ENCODE results near the gene MRPL52. TPM values are rescaled to one million over a fixed set of nuclear protein-coding genes. Genes with fewer than 3 reads are reported as not detected.
"Not testable (repeated sequence)": the region's sequence is repeated elsewhere in the genome, so short reads cannot be mapped to it uniquely, and the experiment has no call there.

Gene MRPL52
- total RNA-seq, 1 experiment from 2014 or later = 89.5 TPM

GRCh38 chr14:22792158-22792557, 37.5 kb upstream of the MRPL52 start:
- H3K4me3 ChIP-seq (ENCODE audit: low read depth in 2 of 2, low read length in 2 of 2) = no peak overlapping the region
- TF ChIP-seq SIN3A (IDR thresholded peaks at IDR 0.05; ENCODE audit: borderline replicate concordance, insufficient read depth, low read depth, low read length) (no peak), TCF7L2 (IDR thresholded peaks at IDR 0.05; ENCODE audit: low read depth, low read length) (no peak), REST (IDR thresholded peaks at IDR 0.05; ENCODE audit: insufficient read depth in 1 of 2, low read depth in 2 of 2, low read length in 1 of 2) (no peak), POLR2AphosphoS5 (IDR thresholded peaks at IDR 0.05; ENCODE audit: low read depth, low read length) (no peak)
- TF ChIP-seq, protein P1, sequence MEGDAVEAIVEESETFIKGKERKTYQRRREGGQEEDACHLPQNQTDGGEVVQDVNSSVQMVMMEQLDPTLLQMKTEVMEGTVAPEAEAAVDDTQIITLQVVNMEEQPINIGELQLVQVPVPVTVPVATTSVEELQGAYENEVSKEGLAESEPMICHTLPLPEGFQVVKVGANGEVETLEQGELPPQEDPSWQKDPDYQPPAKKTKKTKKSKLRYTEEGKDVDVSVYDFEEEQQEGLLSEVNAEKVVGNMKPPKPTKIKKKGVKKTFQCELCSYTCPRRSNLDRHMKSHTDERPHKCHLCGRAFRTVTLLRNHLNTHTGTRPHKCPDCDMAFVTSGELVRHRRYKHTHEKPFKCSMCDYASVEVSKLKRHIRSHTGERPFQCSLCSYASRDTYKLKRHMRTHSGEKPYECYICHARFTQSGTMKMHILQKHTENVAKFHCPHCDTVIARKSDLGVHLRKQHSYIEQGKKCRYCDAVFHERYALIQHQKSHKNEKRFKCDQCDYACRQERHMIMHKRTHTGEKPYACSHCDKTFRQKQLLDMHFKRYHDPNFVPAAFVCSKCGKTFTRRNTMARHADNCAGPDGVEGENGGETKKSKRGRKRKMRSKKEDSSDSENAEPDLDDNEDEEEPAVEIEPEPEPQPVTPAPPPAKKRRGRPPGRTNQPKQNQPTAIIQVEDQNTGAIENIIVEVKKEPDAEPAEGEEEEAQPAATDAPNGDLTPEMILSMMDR (IDR thresholded peaks at IDR 0.05) = no peak
- POLR2A ChIA-PET = interaction anchor here (0.6 kb wide), 1 partner anchor 99 kb away, joined by 4 read pairs; no protein-coding TSS in a partner anchor
- H3K9me3 ChIP-seq (ENCODE audit: control insufficient read depth, insufficient read depth, low read depth, low read length) = no peaks in the 10 kb centered on the region
- H3K36me3 ChIP-seq (ENCODE audit: control insufficient read depth, insufficient read depth, low read length) = no peaks in the 10 kb centered on the region
- CTCF ChIA-PET = no interaction called here
- no peaks in the 10 kb centered on the region for H3K27me3 ChIP-seq (ENCODE audit: control insufficient read depth, insufficient read depth, low read length)
- in situ Hi-C loops (cut with HindIII; ENCODE audit: low pct_unique_long_range_greater_than_20kb, low sequenced_read_pairs) = no loop called here
- no peak for DNase-seq (ENCODE audit: low read depth, low spot score)
- BruUV-seq (replicated peaks) = no TSS peak
- intact Hi-C loops (cut with micrococcal nuclease; ENCODE audit: unreplicated experiment) = no loop called here
- ATAC-seq = no peak
- no peak overlapping the region for H3K27ac ChIP-seq (ENCODE audit: low read length)
- H3K4me1 ChIP-seq (ENCODE audit: control insufficient read depth, insufficient read depth, low read length) = no peaks in the 10 kb centered on the region

- CTCF ChIA-PET; BruUV-seq (replicated peaks); in situ Hi-C loops (cut with HindIII; ENCODE audit: low pct_unique_long_range_greater_than_20kb, low sequenced_read_pairs); intact Hi-C loops (cut with micrococcal nuclease; ENCODE audit: unreplicated experiment); H3K27me3 ChIP-seq (ENCODE audit: control insufficient read depth, insufficient read depth, low read length); DNase-seq (ENCODE audit: low read depth, low spot score); ATAC-seq; H3K9me3 ChIP-seq (ENCODE audit: control insufficient read depth, insufficient read depth, low read depth, low read length); H3K36me3 ChIP-seq (ENCODE audit: control insufficient read depth, insufficient read depth, low read length); H3K4me1 ChIP-seq (ENCODE audit: control insufficient read depth, insufficient read depth, low read length); H3K4me3 ChIP-seq (ENCODE audit: low read depth in 2 of 2, low read length in 2 of 2); H3K27ac ChIP-seq (ENCODE audit: low read length): not testable (repeated sequence)
- POLR2A ChIA-PET = interaction anchor here (0.6 kb wide), 1 partner anchor 14 kb away, joined by 3 read pairs; no protein-coding TSS in a partner anchor
Observed at GRCh38 chr14:22793550-22793949, 36.1 kb upstream of the MRPL52 start.

- TF ChIP-seq POLR2AphosphoS5 (IDR thresholded peaks at IDR 0.05; ENCODE audit: low read depth, low read length) = no peak
- TF ChIP-seq REST (IDR thresholded peaks at IDR 0.05; ENCODE audit: insufficient read depth in 1 of 2, low read depth in 2 of 2, low read length in 1 of 2) = no peak
- no peak for TF ChIP-seq SIN3A (IDR thresholded peaks at IDR 0.05; ENCODE audit: borderline replicate concordance, insufficient read depth, low read depth, low read length)
- no peak for TF ChIP-seq TCF7L2 (IDR thresholded peaks at IDR 0.05; ENCODE audit: low read depth, low read length)
- TF ChIP-seq, protein P1 (IDR thresholded peaks at IDR 0.05) = no peak
- Histone ChIP-seq H3K27ac (ENCODE audit: low read length) (no peak overlapping the region), H3K27me3 (ENCODE audit: control insufficient read depth, insufficient read depth, low read length) (no peaks in the 10 kb centered on the region; the same call in 1 of the 2 replicates), H3K4me3 (ENCODE audit: low read depth in 2 of 2, low read length in 2 of 2) (no peak overlapping the region), H3K36me3 (ENCODE audit: control insufficient read depth, insufficient read depth, low read length) (no peaks in the 10 kb centered on the region), H3K4me1 (ENCODE audit: control insufficient read depth, insufficient read depth, low read length) (no peaks in the 10 kb centered on the region), H3K9me3 (ENCODE audit: control insufficient read depth, insufficient read depth, low read depth, low read length) (no peaks in the 10 kb centered on the region)
- BruUV-seq (replicated peaks) = no TSS peak
- ChIA-PET POLR2A (interaction anchor here (0.6 kb wide), 1 partner anchor 14 kb away, joined by 3 read pairs; no protein-coding TSS in a partner anchor), CTCF (no interaction called here)
- intact Hi-C loops (cut with micrococcal nuclease; ENCODE audit: unreplicated experiment) = no loop called here
- in situ Hi-C loops (cut with HindIII; ENCODE audit: low pct_unique_long_range_greater_than_20kb, low sequenced_read_pairs) = no loop called here
- ATAC-seq = no peak
- DNase-seq (ENCODE audit: low read depth, low spot score) = no peak
Observed at GRCh38 chr14:22793976-22794375, 35.7 kb upstream of the MRPL52 start.
